ENCODE results near the gene SELPLG.
A peak's percentile ranks its signal among the peaks of the same experiment; 100 is the strongest.

Gene SELPLG

DNA sequence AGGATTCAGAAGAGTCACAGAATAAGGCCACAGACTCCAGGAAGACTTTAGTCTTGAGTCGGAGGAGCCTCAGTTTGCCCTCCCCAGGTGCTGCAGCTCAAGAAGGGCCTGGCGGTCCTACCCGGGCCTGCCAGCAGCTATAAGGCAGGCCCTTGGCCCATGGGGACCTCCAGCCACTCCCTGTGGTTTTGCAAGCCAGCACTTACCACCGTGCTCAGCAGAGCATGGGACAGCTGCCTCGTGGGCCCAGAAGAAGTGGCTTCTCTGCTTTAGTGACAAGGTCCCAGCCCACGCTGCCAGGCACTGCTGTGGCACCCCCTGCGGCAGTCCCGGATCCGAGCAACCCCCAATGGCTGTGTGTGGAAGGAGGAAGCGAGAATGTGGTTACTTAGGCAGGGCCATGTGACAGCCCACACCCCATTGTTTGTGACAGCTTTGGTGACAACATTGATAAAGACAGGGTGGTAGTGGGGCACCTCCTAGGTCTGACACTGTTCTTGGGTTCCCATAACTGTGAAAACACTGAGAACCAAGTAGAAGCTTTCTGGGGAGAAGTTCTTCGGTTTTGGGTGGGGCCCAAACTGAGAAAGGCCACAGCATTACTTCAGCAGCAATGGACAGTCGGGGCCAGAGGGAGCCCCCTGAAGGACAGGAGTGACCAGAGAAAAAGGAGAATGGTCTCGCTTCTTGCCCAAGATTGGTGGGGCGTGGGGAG is at the start of gene SELPLG:
Gene SELPLG (minus strand): TSS at position 361 of the 715 bp plus-strand sequence. CDS start 9,587 bp downstream, outside the sequence.
- Mint-ChIP-seq H3K4me1 (ENCODE audit: low read depth) (peaks cover 76% of the 10 kb centered on the region), H3K4me3 (peak within 1 kb of the TSS; percentile 98), H3K9me3 (peaks cover 2% of the 10 kb centered on the region), H3K27ac (peak within 1 kb of the TSS; percentile 100), H3K27me3 (no peaks in the 10 kb centered on the region), H3K36me3 (ENCODE audit: low read depth) (peaks cover 32% of the 10 kb centered on the region)
- peak; percentile 85 for DNase-seq

DNA sequence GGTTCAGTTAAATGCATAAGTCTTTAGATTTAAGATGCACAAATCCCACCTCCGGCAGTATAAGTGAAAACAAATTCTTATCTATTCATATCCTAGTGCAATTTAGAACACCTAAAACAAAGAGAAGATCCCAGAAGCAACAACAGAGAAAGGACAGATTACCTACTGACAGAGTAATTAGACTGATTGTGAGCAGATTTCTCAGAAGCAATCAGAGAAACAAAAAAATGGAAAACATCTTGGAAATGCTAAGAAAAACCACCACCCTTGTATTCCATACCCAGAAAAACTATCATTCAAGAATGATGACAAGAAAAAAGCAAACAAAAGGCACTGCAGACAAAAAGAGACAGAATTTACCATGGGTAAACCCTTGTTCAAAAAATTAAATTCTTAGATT is 47.6 kb upstream of the SELPLG start:
- Mint-ChIP-seq H3K9me3 (no peaks in the 10 kb centered on the region), H3K27ac (no peak overlapping the region), H3K27me3 (no peaks in the 10 kb centered on the region), H3K36me3 (ENCODE audit: low read depth) (peaks cover 12% of the 10 kb centered on the region), H3K4me1 (ENCODE audit: low read depth) (peaks cover 20% of the 10 kb centered on the region), H3K4me3 (no peak overlapping the region)
- no peak for DNase-seq

DNA sequence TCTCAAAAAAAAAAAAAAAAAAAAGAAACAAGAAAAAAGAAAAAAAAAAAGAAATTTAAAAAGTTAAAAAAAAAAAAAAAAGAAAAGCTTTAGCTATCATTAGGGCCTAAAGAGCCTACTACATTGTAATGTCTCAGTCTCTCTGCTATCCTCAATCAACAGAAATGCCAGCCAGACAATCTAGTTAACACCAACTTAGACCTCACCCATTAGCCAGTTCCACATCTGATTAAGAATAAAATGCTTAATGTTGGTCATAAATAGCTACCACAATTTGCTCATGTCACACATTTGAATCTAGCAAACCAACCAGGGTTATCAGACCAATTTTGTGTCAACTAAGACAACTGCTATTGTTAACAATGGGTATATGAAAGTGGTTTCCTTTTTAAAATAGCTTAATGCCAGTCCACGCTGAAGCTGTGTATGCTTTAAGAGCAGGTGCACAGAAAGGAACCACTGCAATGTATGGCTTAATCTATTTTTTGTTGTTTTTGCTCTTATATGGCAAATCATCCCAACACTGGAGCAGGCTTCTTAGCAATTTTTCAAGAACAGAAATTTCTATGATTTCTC is 45.5 kb upstream of the SELPLG start:
- no peak overlapping the region for H3K27ac Mint-ChIP-seq
- H3K9me3 Mint-ChIP-seq: no peaks in the 10 kb centered on the region
- H3K4me3 Mint-ChIP-seq: no peak overlapping the region
- peaks cover 25% of the 10 kb centered on the region for H3K36me3 Mint-ChIP-seq (ENCODE audit: low read depth)
- no peaks in the 10 kb centered on the region for H3K27me3 Mint-ChIP-seq
- peaks cover 10% of the 10 kb centered on the region for H3K4me1 Mint-ChIP-seq (ENCODE audit: low read depth)
- DNase-seq: no peak

DNA sequence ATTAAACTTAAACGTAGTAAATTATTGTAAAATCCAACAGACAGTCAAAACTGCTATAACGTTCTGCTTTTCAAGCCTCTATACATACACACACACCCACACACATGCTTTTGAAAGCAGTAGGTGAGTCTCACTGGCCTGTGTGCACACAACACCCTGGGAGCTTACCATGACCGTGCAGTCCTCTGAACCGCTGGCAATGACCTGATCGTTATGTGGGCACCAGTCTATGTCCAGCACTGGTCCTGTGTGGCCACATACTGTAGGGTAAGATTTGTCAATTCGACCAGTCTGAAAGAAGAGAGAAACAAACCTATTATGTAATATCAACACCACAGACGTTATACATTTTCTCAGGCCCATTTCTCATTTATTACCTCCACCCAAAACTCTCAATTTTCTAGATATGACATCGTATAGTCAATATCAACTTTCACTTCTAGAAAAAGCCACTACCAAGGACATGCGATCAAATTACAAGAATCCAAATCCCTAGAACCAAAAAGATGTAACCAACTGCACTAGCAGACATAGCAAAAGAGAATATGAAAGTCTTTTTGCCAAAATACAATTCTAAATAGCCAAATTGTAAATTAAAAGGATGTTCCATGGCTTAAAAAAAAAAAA is 44.5 kb upstream of the SELPLG start:
- peaks cover 10% of the 10 kb centered on the region for H3K4me1 Mint-ChIP-seq (ENCODE audit: low read depth)
- H3K36me3 Mint-ChIP-seq (ENCODE audit: low read depth): peaks cover 29% of the 10 kb centered on the region
- H3K27me3 Mint-ChIP-seq: no peaks in the 10 kb centered on the region
- H3K9me3 Mint-ChIP-seq: no peaks in the 10 kb centered on the region
- peak overlapping the region; percentile 16 for H3K27ac Mint-ChIP-seq
- H3K4me3 Mint-ChIP-seq: no peak overlapping the region
- DNase-seq: no peak

DNA sequence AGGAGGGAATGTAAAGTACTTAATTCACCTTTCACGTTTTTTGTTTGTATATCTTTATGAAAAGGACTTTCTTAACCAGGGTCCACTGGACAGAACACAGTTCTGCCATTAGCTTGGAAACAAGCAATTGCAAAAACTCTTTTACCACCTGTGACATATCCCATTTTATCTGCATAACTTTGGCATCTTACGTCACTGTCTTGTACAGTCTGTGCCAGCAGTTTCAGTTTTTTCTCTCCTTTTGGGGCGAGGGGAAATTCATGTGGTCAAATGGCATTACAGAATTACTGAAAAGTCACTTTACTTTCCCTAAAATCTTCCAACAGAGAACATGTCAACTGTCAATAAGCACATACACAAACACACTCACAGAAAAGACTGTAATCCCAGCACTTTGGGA is 43.7 kb upstream of the SELPLG start:
- Mint-ChIP-seq H3K4me3 (no peak overlapping the region), H3K27ac (no peak overlapping the region)
- DNase-seq: no peak

DNA sequence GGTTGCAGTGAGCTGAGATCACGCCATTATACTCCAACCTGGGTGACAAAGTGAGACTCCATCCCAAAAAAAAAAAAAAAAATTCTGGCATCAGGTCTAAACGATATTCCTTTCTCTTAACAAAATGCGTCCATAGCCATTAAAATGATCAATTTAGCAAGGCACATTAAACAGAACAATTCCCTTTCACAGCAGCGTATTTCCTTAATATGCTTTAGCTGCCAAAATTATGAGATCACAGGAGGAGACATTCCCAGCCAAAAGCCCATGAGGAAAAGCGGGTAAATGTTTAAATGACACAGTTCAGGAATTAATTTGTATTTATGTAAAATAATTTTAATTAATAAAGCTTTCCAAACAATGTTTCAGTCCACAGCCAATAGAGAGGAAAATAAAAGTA is 43.0 kb upstream of the SELPLG start:
- no peak for DNase-seq
- Mint-ChIP-seq H3K27me3 (no peaks in the 10 kb centered on the region), H3K4me3 (no peak overlapping the region), H3K9me3 (no peaks in the 10 kb centered on the region), H3K4me1 (ENCODE audit: low read depth) (peaks cover 10% of the 10 kb centered on the region), H3K36me3 (ENCODE audit: low read depth) (peaks cover 29% of the 10 kb centered on the region), H3K27ac (no peak overlapping the region)

More for the DNA sequence above, 43.7 kb upstream of the SELPLG start:
- peaks cover 29% of the 10 kb centered on the region for H3K36me3 Mint-ChIP-seq (ENCODE audit: low read depth)
- H3K4me1 Mint-ChIP-seq (ENCODE audit: low read depth): peaks cover 10% of the 10 kb centered on the region
- H3K27me3 Mint-ChIP-seq: no peaks in the 10 kb centered on the region
- H3K9me3 Mint-ChIP-seq: no peaks in the 10 kb centered on the region

GRCh38 chr12:108675792-108676191 is 42.1 kb upstream of the SELPLG start:
- no peak for DNase-seq
- peaks cover 7% of the 10 kb centered on the region for H3K4me1 Mint-ChIP-seq (ENCODE audit: low read depth)
- H3K4me3 Mint-ChIP-seq: no peak overlapping the region
- no peaks in the 10 kb centered on the region for H3K27me3 Mint-ChIP-seq
- H3K36me3 Mint-ChIP-seq (ENCODE audit: low read depth): peaks cover 29% of the 10 kb centered on the region
- H3K27ac Mint-ChIP-seq: no peak overlapping the region
- no peaks in the 10 kb centered on the region for H3K9me3 Mint-ChIP-seq

GRCh38 chr12:108672054-108672453 is 38.4 kb upstream of the SELPLG start:
- Mint-ChIP-seq H3K27ac (no peak overlapping the region), H3K4me3 (no peak overlapping the region), H3K4me1 (ENCODE audit: low read depth) (no peaks in the 10 kb centered on the region), H3K9me3 (no peaks in the 10 kb centered on the region), H3K36me3 (ENCODE audit: low read depth) (peaks cover 22% of the 10 kb centered on the region), H3K27me3 (no peaks in the 10 kb centered on the region)
- DNase-seq: no peak

DNA sequence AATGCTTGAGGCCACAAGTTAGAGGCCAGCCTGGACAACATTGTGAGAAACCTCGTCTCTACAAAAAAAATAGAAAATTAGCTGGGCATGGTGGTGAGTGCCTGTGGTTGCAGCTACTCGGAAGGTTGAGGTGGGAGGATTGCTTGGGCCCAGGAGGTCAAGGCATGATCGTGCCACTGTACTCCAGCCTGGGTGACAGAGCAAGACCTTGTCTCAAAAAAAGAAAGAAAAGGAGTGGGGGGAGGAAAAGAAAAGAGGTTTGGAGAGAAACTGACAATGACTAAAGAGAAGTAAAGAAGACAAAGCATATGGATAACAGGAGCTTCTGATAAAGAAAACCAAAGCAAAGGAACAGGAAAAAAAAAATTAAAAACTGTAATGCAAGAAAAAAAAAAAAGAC is 37.4 kb upstream of the SELPLG start:
- no peak overlapping the region for H3K4me3 Mint-ChIP-seq
- no peaks in the 10 kb centered on the region for H3K27me3 Mint-ChIP-seq
- DNase-seq: no peak
- H3K27ac Mint-ChIP-seq: no peak overlapping the region
- H3K4me1 Mint-ChIP-seq (ENCODE audit: low read depth): no peaks in the 10 kb centered on the region
- H3K36me3 Mint-ChIP-seq (ENCODE audit: low read depth): peaks cover 15% of the 10 kb centered on the region
- H3K9me3 Mint-ChIP-seq: no peaks in the 10 kb centered on the region

- Mint-ChIP-seq H3K9me3 (no peaks in the 10 kb centered on the region), H3K4me3 (no peak overlapping the region), H3K36me3 (ENCODE audit: low read depth) (peaks cover 8% of the 10 kb centered on the region), H3K27ac (no peak overlapping the region), H3K27me3 (no peaks in the 10 kb centered on the region), H3K4me1 (ENCODE audit: low read depth) (peaks cover 4% of the 10 kb centered on the region)
- DNase-seq: no peak
Observed at GRCh38 chr12:108670066-108670631, 36.5 kb upstream of the SELPLG start.

- no peaks in the 10 kb centered on the region for H3K36me3 Mint-ChIP-seq (ENCODE audit: low read depth)
- DNase-seq: no peak
- H3K27ac Mint-ChIP-seq: no peak overlapping the region
- H3K27me3 Mint-ChIP-seq: no peaks in the 10 kb centered on the region
- no peak overlapping the region for H3K4me3 Mint-ChIP-seq
- peaks cover 18% of the 10 kb centered on the region for H3K4me1 Mint-ChIP-seq (ENCODE audit: low read depth)
- H3K9me3 Mint-ChIP-seq: no peaks in the 10 kb centered on the region
Observed at GRCh38 chr12:108668542-108668941, 34.8 kb upstream of the SELPLG start.

GRCh38 chr12:108668063-108668462 is 34.4 kb upstream of the SELPLG start:
- H3K27me3 Mint-ChIP-seq: no peaks in the 10 kb centered on the region
- no peak for DNase-seq
- no peaks in the 10 kb centered on the region for H3K9me3 Mint-ChIP-seq
- no peaks in the 10 kb centered on the region for H3K36me3 Mint-ChIP-seq (ENCODE audit: low read depth)
- no peak overlapping the region for H3K27ac Mint-ChIP-seq
- H3K4me1 Mint-ChIP-seq (ENCODE audit: low read depth): peaks cover 23% of the 10 kb centered on the region
- H3K4me3 Mint-ChIP-seq: no peak overlapping the region

DNA sequence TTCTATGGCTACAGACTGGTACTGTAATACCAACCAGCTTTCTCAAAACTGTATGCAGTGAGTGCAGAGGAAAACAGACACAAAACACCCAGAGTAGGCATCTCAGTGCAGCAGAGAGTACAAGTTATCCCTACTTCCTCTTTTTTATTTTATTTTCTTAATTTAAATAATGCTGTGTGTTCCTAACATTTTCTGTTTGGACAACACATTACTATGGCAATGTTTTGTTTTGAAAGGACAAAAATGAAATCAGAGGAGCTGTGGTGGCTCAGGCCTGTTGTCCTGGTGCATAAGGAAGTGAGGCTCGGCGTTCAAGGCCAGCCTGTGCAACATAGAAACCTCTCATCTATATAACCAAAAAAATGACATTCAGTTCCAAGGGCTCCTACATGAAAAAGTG is 33.7 kb upstream of the SELPLG start:
- no peaks in the 10 kb centered on the region for H3K9me3 Mint-ChIP-seq
- no peak for DNase-seq
- H3K4me1 Mint-ChIP-seq (ENCODE audit: low read depth): peaks cover 28% of the 10 kb centered on the region
- no peaks in the 10 kb centered on the region for H3K27me3 Mint-ChIP-seq
- H3K27ac Mint-ChIP-seq: no peak overlapping the region
- H3K36me3 Mint-ChIP-seq (ENCODE audit: low read depth): no peaks in the 10 kb centered on the region
- no peak overlapping the region for H3K4me3 Mint-ChIP-seq

DNA sequence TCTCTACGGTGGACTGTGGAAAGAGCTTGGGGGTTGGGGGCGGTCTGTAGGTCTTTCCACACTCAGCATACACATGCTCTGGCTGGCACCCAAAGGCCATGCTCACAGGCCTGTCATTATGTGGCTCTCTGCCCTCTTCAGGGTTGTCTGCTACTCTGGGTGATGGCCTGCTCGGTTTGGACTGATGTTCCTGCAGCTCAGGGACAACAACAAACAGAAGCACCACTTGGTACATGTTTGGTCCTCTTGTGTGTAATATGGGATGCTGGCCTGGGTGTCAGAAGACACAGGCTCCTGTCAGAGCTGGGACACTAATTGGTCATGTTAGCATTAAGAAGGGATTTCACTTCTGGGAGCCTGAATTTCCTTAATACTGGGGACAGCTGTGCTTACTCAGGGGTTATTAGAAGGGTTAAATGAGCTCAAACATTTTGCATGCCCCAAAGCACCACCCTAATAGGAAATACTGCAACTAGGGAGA is 32.7 kb upstream of the SELPLG start:
- DNase-seq: no peak
- Mint-ChIP-seq H3K4me3 (no peak overlapping the region), H3K9me3 (no peaks in the 10 kb centered on the region), H3K4me1 (ENCODE audit: low read depth) (peaks cover 28% of the 10 kb centered on the region), H3K27me3 (no peaks in the 10 kb centered on the region), H3K36me3 (ENCODE audit: low read depth) (no peaks in the 10 kb centered on the region), H3K27ac (peak overlapping the region; percentile 5)
